WI38 (cell line): ENCODE data around the gene SH3GL2.

Experiments used
- H3K4me3 ChIP-seq: 2 replicates; pipeline ENCODE4 v1.5.1; 2011; ENCODE audit warnings: low read depth, mild to moderate bottlenecking, control low read depth, low read length
- TF ChIP-seq, protein P1 (sequence below): IDR thresholded peaks from 2 replicates; pipeline ENCODE4 v1.5.1; 2012; ENCODE audit warnings: low read depth, mild to moderate bottlenecking, control low read depth, low read length

The SH3GL2 gene

DNA sequence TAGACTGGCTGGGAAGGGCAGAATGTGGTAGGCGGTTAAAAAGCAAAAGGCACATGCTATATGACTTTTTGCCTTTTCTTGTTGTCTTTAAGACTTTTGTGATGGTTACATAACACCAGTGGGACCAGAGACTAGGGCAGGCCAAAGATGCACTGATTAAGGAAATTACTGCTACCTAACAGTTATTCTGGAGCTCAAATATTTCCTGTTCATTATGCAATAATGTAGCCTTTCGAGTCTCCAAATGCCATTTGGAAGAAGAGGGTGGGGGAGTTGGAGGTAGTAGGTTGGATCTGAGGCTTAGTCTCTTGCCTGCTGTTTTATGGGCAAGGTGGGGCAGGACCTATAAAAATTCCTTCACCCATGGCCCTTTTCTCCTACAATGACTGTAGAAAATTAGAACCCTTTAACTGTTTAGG lies 51.7 kb downstream of the SH3GL2 start:
- TF ChIP-seq, protein P1, sequence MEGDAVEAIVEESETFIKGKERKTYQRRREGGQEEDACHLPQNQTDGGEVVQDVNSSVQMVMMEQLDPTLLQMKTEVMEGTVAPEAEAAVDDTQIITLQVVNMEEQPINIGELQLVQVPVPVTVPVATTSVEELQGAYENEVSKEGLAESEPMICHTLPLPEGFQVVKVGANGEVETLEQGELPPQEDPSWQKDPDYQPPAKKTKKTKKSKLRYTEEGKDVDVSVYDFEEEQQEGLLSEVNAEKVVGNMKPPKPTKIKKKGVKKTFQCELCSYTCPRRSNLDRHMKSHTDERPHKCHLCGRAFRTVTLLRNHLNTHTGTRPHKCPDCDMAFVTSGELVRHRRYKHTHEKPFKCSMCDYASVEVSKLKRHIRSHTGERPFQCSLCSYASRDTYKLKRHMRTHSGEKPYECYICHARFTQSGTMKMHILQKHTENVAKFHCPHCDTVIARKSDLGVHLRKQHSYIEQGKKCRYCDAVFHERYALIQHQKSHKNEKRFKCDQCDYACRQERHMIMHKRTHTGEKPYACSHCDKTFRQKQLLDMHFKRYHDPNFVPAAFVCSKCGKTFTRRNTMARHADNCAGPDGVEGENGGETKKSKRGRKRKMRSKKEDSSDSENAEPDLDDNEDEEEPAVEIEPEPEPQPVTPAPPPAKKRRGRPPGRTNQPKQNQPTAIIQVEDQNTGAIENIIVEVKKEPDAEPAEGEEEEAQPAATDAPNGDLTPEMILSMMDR = no peak
- H3K4me3 ChIP-seq = no peak overlapping the region

- H3K4me3 ChIP-seq = no peak overlapping the region
- TF ChIP-seq, protein P1 = no peak
Observed at GRCh38 chr9:17631396-17631795, 52.5 kb downstream of the SH3GL2 start.

DNA sequence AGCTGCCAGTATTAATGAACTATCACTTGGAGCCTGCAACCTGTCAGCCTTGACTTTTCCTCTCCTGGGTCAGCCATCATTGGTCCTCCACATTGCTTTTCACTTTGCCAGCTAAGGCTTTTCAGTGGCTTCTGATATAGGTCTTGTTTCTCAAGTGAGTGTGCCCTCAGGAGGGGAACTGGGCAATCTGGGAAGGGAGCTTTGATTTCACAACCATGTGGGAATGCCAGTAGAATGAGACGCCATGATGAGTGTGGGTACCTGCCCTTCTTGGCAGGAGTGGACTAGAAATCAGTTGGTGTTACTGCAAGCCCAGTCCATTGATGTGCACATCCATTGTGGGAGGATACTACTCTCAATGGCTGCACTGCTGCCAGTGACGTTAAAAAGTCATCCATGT lies 54.1 kb downstream of the SH3GL2 start:
- H3K4me3 ChIP-seq = no peak overlapping the region
- TF ChIP-seq, protein P1 = no peak

DNA sequence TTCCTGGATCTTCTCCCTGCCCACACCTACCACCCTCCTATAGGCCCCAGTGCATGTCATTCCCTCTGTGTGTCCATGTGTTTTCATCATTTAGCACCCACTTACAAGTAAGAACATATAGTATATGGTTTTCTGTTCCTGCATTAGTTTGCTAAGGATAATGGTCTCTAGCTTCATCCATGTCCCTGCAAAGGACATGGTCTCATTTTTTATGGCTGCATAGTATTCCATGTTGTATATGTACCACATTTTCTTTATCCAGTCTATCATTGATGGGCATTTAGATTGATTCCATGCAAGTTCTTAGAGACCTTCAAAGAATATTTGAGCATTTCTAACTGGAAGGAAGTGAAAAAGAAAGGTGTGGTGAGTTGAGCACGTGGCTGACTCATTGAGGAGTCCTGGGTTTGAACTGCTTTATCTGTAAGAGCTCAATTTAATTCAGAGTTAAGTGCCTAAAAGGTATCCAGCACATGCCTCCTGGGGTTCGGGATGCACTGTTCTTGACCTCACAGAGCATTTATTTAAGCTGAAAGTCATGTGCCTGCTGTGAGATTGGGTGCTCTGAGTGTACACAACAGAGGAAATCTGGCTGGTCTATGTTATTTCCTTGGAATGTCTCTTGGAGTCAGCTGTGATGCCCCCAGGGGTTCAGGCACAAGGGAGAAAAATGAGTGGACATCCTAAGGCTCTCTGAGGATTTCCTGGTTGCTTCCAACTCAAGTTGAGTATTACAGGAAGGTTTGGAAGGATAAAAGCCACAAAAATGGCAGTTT lies 56.4 kb downstream of the SH3GL2 start:
- H3K4me3 ChIP-seq = no peak overlapping the region
- TF ChIP-seq, protein P1 = no peak

DNA sequence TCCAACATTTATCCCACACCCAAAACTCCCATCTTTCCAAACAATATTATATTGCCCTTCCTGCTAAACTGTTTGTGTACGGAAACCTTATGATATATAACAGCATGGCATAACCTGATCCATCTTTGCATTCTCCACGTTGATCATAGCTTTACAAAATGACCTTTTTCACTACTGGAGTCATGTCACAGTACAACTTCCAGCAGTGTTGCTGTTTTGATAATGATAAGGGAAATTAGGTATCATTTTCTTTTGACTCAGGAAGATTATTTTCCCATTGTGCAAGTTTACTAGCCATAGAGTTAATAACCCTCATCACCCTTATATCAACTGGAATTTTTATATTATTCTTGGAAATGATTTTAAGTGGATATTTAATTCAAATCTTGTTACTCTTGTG lies 57.5 kb downstream of the SH3GL2 start:
- TF ChIP-seq, protein P1 = no peak
- no peak overlapping the region for H3K4me3 ChIP-seq

- no peak overlapping the region for H3K4me3 ChIP-seq
- TF ChIP-seq, protein P1 = no peak
Observed at GRCh38 chr9:17636821-17637220, 58.0 kb downstream of the SH3GL2 start.

DNA sequence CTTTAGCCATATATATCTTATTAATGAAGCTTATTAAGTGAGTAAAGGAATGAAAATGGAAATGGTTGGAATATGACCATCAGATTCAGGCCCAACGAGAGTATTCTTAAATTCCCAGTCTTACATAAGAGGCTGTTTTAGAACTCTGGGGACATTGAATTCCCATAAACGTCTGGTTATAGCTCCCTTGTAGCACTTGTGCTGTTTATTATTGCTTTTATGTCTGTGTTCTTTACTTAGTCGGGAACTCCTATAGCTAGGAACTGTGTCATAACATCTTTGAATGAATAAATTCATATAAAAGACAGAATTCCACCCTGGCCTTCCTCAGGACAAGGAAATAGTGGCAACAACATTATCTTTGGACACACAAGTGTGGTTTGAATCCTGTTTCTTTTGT lies 58.4 kb downstream of the SH3GL2 start:
- H3K4me3 ChIP-seq = no peak overlapping the region
- TF ChIP-seq, protein P1 = no peak
